Coronary artery (tissue), 2 donors: ENCODE results near the gene MAS1L.

Source experiments
- DNase-seq: peaks from one replicate; pipeline ENCODE4 v3.0.0-alpha.2; 2017; ENCODE audit warnings: low spot score
- H3K27ac ChIP-seq, 2 donors: fragments of 200-600 bp; sonication (generic); one replicate each; pipeline ENCODE4 v1.5.1; 2016 to 2019
- H3K4me3 ChIP-seq: fragments of 200-600 bp; sonication (generic); 2 replicates; pipeline ENCODE4 v1.5.1; 2016; ENCODE audit warnings: mild to moderate bottlenecking, moderate library complexity
- TF ChIP-seq, protein P1 (sequence below): fragments of 200-600 bp; sonication (generic); IDR thresholded peaks from one replicate; pipeline ENCODE4 v1.5.1; 2019; ENCODE audit warnings: antibody characterized with exemption

Gene MAS1L

DNA sequence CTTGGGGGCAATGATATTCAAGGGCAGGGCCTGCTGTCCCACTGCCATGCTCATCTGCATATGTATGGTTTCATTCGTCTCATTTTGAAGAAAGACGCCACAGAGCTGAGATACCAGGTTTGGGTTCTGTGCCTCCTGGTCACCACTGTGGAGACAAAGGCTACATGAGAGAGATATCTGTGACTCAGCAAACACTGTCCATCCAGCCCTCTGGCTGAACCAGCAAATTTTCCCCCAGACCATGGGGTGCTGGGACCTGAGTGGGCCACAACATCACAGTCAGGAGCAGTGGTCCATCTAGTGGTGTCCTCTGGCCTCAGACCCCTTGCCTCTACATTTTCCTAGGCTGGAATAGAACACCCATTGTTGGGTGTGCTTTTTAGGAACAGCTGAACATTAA, at the start of gene MAS1L:
Gene MAS1L, minus strand, starts transcription at position 297 of the 400 bp plus-strand sequence. Its CDS starts 54 bp downstream, at position 243.
- DNase-seq = no peak
- H3K4me3 ChIP-seq = no peak within 1 kb of the TSS
- no peak within 1 kb of the TSS for H3K27ac ChIP-seq
- TF ChIP-seq, protein P1, sequence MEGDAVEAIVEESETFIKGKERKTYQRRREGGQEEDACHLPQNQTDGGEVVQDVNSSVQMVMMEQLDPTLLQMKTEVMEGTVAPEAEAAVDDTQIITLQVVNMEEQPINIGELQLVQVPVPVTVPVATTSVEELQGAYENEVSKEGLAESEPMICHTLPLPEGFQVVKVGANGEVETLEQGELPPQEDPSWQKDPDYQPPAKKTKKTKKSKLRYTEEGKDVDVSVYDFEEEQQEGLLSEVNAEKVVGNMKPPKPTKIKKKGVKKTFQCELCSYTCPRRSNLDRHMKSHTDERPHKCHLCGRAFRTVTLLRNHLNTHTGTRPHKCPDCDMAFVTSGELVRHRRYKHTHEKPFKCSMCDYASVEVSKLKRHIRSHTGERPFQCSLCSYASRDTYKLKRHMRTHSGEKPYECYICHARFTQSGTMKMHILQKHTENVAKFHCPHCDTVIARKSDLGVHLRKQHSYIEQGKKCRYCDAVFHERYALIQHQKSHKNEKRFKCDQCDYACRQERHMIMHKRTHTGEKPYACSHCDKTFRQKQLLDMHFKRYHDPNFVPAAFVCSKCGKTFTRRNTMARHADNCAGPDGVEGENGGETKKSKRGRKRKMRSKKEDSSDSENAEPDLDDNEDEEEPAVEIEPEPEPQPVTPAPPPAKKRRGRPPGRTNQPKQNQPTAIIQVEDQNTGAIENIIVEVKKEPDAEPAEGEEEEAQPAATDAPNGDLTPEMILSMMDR = no peak

- TF ChIP-seq, protein P1 = no peak
- no peak for DNase-seq
- no peak overlapping the region for H3K27ac ChIP-seq
- H3K4me3 ChIP-seq = no peak overlapping the region
Observed at GRCh38 chr6:29532320-29532951, 44.7 kb upstream of the MAS1L start.

- H3K27ac ChIP-seq = no peak overlapping the region
- TF ChIP-seq, protein P1 = no peak
- no peak overlapping the region for H3K4me3 ChIP-seq
- DNase-seq = no peak
Observed at GRCh38 chr6:29531668-29532067, 43.9 kb upstream of the MAS1L start.

GRCh38 chr6:29530671-29531310, 43.0 kb upstream of the MAS1L start:
- Histone ChIP-seq H3K4me3 (no peak overlapping the region), H3K27ac (no peak overlapping the region)
- TF ChIP-seq, protein P1 = no peak
- no peak for DNase-seq

- H3K4me3 ChIP-seq = no peak overlapping the region
- DNase-seq = no peak
- TF ChIP-seq, protein P1 = no peak
- H3K27ac ChIP-seq = no peak overlapping the region
Observed at GRCh38 chr6:29529956-29530355, 42.2 kb upstream of the MAS1L start.

- Histone ChIP-seq H3K4me3 (no peak overlapping the region), H3K27ac (no peak overlapping the region)
- TF ChIP-seq, protein P1 = no peak
- DNase-seq = no peak
Observed at GRCh38 chr6:29528988-29529560, 41.3 kb upstream of the MAS1L start.
